HepG2 (cell line): ENCODE data around the gene ZCCHC12. TPM values are rescaled to one million over a fixed set of nuclear protein-coding genes. Genes with fewer than 3 reads are reported as not detected.

ENCODE experiments used
- ATAC-seq: fragments of 200-7000 bp; cut with Tn5 transposase; 3 replicates; pipeline ENCODE4 v1.9.1; 2020; ENCODE audit warnings: mild to moderate bottlenecking, moderate library complexity
- BruUV-seq: library from RNA; stranded (reverse); fragments of 400-500 nt; replicated peaks from 2 replicates; lab custom pipeline; 2021; lab: Mats Ljungman, UMichigan
- CTCF ChIA-PET: fragments of 300-600 bp; formaldehyde crosslinking; extraction: SDS; loops from one replicate; lab custom pipeline; 2021; ENCODE audit warnings: low total read pairs, inconsistent platforms, low intra/inter-chr PET ratio; lab: Yijun Ruan, JAX
- POLR2A ChIA-PET: fragments of 350-600 bp; sonication (Branson Sonifier 250); formaldehyde crosslinking; loops from one replicate; lab custom pipeline; 2020; ENCODE audit warnings: antibody characterized with exemption, inconsistent platforms; lab: Yijun Ruan, JAX
- DNase-seq: peaks from one replicate; pipeline ENCODE4 v3.0.0-alpha.2; 2015; ENCODE audit warnings: low spot score
- FAIRE-seq: peaks from 3 replicates; lab custom pipeline; 2011; peaks lifted over from hg19 to GRCh38; lab: Jason Lieb, UNC
- H2AFZ ChIP-seq: one replicate; pipeline ENCODE4 v1.6.1; 2011; ENCODE audit warnings: low read length, inconsistent platforms
- H3K27ac ChIP-seq: fragments of 300-600 bp; 3 replicates; pipeline ENCODE4 v1.8.0; 2011; ENCODE audit warnings: mixed run types, mild to moderate bottlenecking, mixed read lengths, low read length, inconsistent platforms; ENCODE audit not compliant: insufficient read depth; ENCODE audit errors: extremely low read length
- H3K27me3 ChIP-seq, 2 experiments: fragments of 200-600 bp in 1 of 2; 2 replicates in 1 of 2; 3 replicates in 1 of 2; pipeline versions ENCODE4 v1.6.0 to v1.8.0; 2011; ENCODE audit warnings: low read length in 2 of 2, mild to moderate bottlenecking in 2 of 2, moderate library complexity in 2 of 2, inconsistent platforms in 1 of 2; ENCODE audit not compliant: insufficient read depth in 2 of 2, control insufficient read depth in 1 of 2
- H3K36me3 ChIP-seq, 2 experiments: fragments of 200-600 bp in 1 of 2; replicated peaks in 1 of 2; 2 replicates in 1 of 2; 3 replicates in 1 of 2; pipeline versions ENCODE4 v1.5.1 to v1.8.0; 2011; ENCODE audit warnings: low read length in 2 of 2, inconsistent platforms in 1 of 2; ENCODE audit not compliant: insufficient read depth in 2 of 2, control insufficient read depth in 1 of 2
- H3K4me1 ChIP-seq: 2 replicates; pipeline ENCODE4 v1.5.1; 2012; ENCODE audit warnings: low read length, inconsistent platforms; ENCODE audit not compliant: insufficient read depth
- H3K4me2 ChIP-seq: 2 replicates; pipeline ENCODE4 v1.6.0; 2011; ENCODE audit warnings: low read depth, low read length, inconsistent platforms
- H3K4me3 ChIP-seq, 3 experiments: fragments of 200-600 bp in 1 of 3; sonication (generic), shearing (Covaris generic) in 1 of 3; replicated peaks in 1 of 3; 2 replicates each; pipeline ENCODE4 v1.5.1; 2011 to 2016; ENCODE audit warnings: low read length in 3 of 3, inconsistent platforms in 2 of 3, low read depth in 2 of 3, mild to moderate bottlenecking in 2 of 3, control low read depth in 1 of 3, mixed read lengths in 1 of 3; ENCODE audit not compliant: insufficient read depth in 1 of 3
- H3K79me2 ChIP-seq: one replicate; pipeline ENCODE4 v1.6.1; 2011; ENCODE audit warnings: low read length, inconsistent platforms; ENCODE audit not compliant: insufficient read depth
- H3K9ac ChIP-seq: 2 replicates; pipeline ENCODE4 v1.6.0; 2011; ENCODE audit warnings: mild to moderate bottlenecking, low read depth, low read length, inconsistent platforms; ENCODE audit not compliant: insufficient read depth
- H3K9me3 ChIP-seq: 2 replicates; pipeline ENCODE4 v1.5.1; 2012; ENCODE audit warnings: mild to moderate bottlenecking, low read length
- H4K20me1 ChIP-seq: 2 replicates; pipeline ENCODE4 v1.6.0; 2011; ENCODE audit warnings: inconsistent platforms, mild to moderate bottlenecking, low read length, moderate library complexity; ENCODE audit not compliant: insufficient read depth
- CTCF ChIP-seq: sonication (generic); formaldehyde crosslinking; IDR thresholded peaks from 2 replicates; pipeline ENCODE4 v1.5.0; 2020; ENCODE audit warnings: mild to moderate bottlenecking, missing genetic modification reagents, moderate library complexity
- MAFG ChIP-seq: sonication (generic); formaldehyde crosslinking; IDR thresholded peaks from 2 replicates; pipeline ENCODE4 v1.5.1; 2020; ENCODE audit warnings: mild to moderate bottlenecking, missing genetic modification reagents
- RAD21 ChIP-seq: fragments of 450-650 bp; formaldehyde crosslinking; IDR thresholded peaks from 2 replicates; pipeline ENCODE4 v1.5.0; 2020; ENCODE audit warnings: mild to moderate bottlenecking
- SMC3 ChIP-seq: IDR thresholded peaks from 2 replicates; pipeline ENCODE4 v1.6.1; 2011; ENCODE audit warnings: low read length, improper control_type of control experiment
- SP2 ChIP-seq: sonication (generic); formaldehyde crosslinking; IDR thresholded peaks from 2 replicates; pipeline ENCODE4 v1.5.1; 2020; ENCODE audit warnings: mild to moderate bottlenecking, missing genetic modification reagents
- STAG1 ChIP-seq: sonication (generic); formaldehyde crosslinking; IDR thresholded peaks from 2 replicates; pipeline ENCODE4 v1.4.0; 2020; ENCODE audit warnings: missing genetic modification reagents
- ZNF609 ChIP-seq: sonication (generic); formaldehyde crosslinking; IDR thresholded peaks from 2 replicates; pipeline ENCODE4 v1.4.0; 2020; ENCODE audit warnings: mild to moderate bottlenecking, missing genetic modification reagents, borderline replicate concordance
- WGBS: methylation state at CpG from one replicate; pipeline ENCODE4 v1.1.6; 2017; ENCODE audit warnings: low lambda C conversion rate; 5-methylcytosine and 5-hydroxymethylcytosine counted together
- in situ Hi-C: cut with HindIII; loops from 2 replicates; pipeline ENCODE4 v1.10.0; 2017; ENCODE audit warnings: low pct_unique_long_range_greater_than_20kb; ENCODE audit not compliant: extremely low pct_ligation_motif_present
- intact Hi-C: fragments of 100-400 bp; cut with micrococcal nuclease; formaldehyde crosslinking; loops from one replicate; pipeline ENCODE4 v1.10.0; 2022; ENCODE audit not compliant: unreplicated experiment
- polyA plus RNA-seq, 8 experiments: library from polyadenylated mRNA; depleted of rRNA in 3 of 8; stranded (reverse) in 7 of 8; unstranded in 1 of 8; fragments of >200 nt; fragmentation: Illumina TruSeq in 4 of 8; extraction: Trizol in 4 of 8; gene quantifications; 2 replicates each; pipeline versions ENCODE4 v1.2.1 to v1.2.3, GENCODE V29; 2011 to 2016; ENCODE audit warnings: low read depth in 4 of 8, missing spikeins in 1 of 8, mixed read lengths in 1 of 8; ENCODE audit not compliant: insufficient read depth in 1 of 8
- total RNA-seq, 5 experiments: library from RNA; depleted of rRNA; stranded (reverse); fragments of >200 nt; fragmentation: Illumina TruSeq; extraction: Trizol; gene quantifications; 2 replicates each; pipeline ENCODE4 v1.2.3, GENCODE V29; 2016; ENCODE audit warnings: low read depth in 1 of 5

ZCCHC12 gene
- total and polyA plus RNA-seq, 2 of the 13 experiments (the other 11 are each of a cell fraction or from before 2014, with no cell fraction given) = 0.05 to 0.20 TPM

- TF ChIP-seq SP2 (CRISPR knock-in tag) = no peak
- FAIRE-seq = no peak
- no peak for ATAC-seq
- no peak overlapping the region for H3K27ac ChIP-seq
- no peak overlapping the region for H3K9ac ChIP-seq
- H3K4me3 ChIP-seq = no peak overlapping the region
- H3K79me2 ChIP-seq = no peaks in the 10 kb centered on the region
- ChIA-PET CTCF (no interaction called here), POLR2A (no interaction called here)
- 38% methylated on average over 1 of the region's 1 CpG for WGBS
- no peaks in the 10 kb centered on the region for H3K27me3 ChIP-seq
- no peak overlapping the region for H3K4me2 ChIP-seq
- no peak for DNase-seq
- no peaks in the 10 kb centered on the region for H3K36me3 ChIP-seq
- no peak overlapping the region for H2AFZ ChIP-seq
- in situ Hi-C loops (no loop called here), intact Hi-C loops (no loop called here)
- H4K20me1 ChIP-seq = no peaks in the 10 kb centered on the region
- H3K9me3 ChIP-seq = no peaks in the 10 kb centered on the region
- H3K4me1 ChIP-seq = no peaks in the 10 kb centered on the region
- BruUV-seq = no TSS peak
These were observed 20.8 kb upstream of the ZCCHC12 start for GRCh38 chrX:118802857-118803256.

GRCh38 chrX:118807151-118808017, 16.2 kb upstream of the ZCCHC12 start:
- FAIRE-seq (peak; percentile 91), DNase-seq (peak; percentile 33), ATAC-seq (peak; percentile 68)
- H3K9me3 ChIP-seq = no peaks in the 10 kb centered on the region
- H3K4me2 ChIP-seq = no peak overlapping the region
- no peaks in the 10 kb centered on the region for H3K79me2 ChIP-seq
- in situ Hi-C loops (loop anchor here (5.0 kb wide), 1 partner anchor 165 kb away; no protein-coding TSS in a partner anchor), intact Hi-C loops (loop anchor here (1.0 kb wide), 2 partner anchors 163 to 203 kb away; no protein-coding TSS in a partner anchor)
- no peak overlapping the region for H3K9ac ChIP-seq
- H3K27me3 ChIP-seq = no peaks in the 10 kb centered on the region
- TF ChIP-seq CTCF (CRISPR knock-in tag) (peak; percentile 77), RAD21 (CRISPR knock-in tag) (0 out of 2 replicates have a peak, but pooled peaks have one; percentile 26), SMC3 (peak; percentile 90), MAFG (no peak), STAG1 (CRISPR knock-in tag) (peak; percentile 92), ZNF609 (no peak)
- CTCF ChIA-PET = interaction anchor here (0.9 to 2.6 kb wide), 4 partner anchors 163 to 203 kb away, joined by 4 to 16 read pairs (median 9); no protein-coding TSS in a partner anchor
- no peak overlapping the region for H3K4me3 ChIP-seq
- POLR2A ChIA-PET = no interaction called here
- H4K20me1 ChIP-seq = no peaks in the 10 kb centered on the region
- 34% methylated on average over 3 of the region's 4 CpGs for WGBS
- no peaks in the 10 kb centered on the region for H3K4me1 ChIP-seq
- H2AFZ ChIP-seq = no peak overlapping the region
- H3K27ac ChIP-seq = no peak overlapping the region
- no peaks in the 10 kb centered on the region for H3K36me3 ChIP-seq
- no TSS peak for BruUV-seq
